Measurements from ENCODE around the gene CDIP1. TPM values are rescaled to one million over a fixed set of nuclear protein-coding genes. Genes with fewer than 3 reads are reported as not detected.

Gene CDIP1
- total RNA-seq, 1 experiment from 2014 or later, result 8.5 TPM

Other genes with a start within 250 kb of the CDIP1 start
- 3.2 and 5.7 TPM in 2 replicates for gene GLIS2, start 222.7 kb downstream of the CDIP1 start, total RNA-seq (2014; rRNA removed; shearing (Covaris generic))
- gene PAM16, start 187.5 kb downstream of the CDIP1 start, total RNA-seq (2014; rRNA removed; shearing (Covaris generic)), result 46.8 and 116 TPM in 2 replicates
- gene VASN, start 166.9 kb downstream of the CDIP1 start, total RNA-seq (2014; rRNA removed; shearing (Covaris generic)), result 87.4 and 100 TPM in 2 replicates
- 16.5 and 21.0 TPM in 2 replicates for gene CORO7, start 122.2 kb downstream of the CDIP1 start, total RNA-seq (2014; rRNA removed; shearing (Covaris generic))
- gene DNAJA3, start 112.9 kb downstream of the CDIP1 start, total RNA-seq (2014; rRNA removed; shearing (Covaris generic)), result 86.7 and 91.9 TPM in 2 replicates
- 158 and 176 TPM in 2 replicates for gene NMRAL1, start 64.1 kb downstream of the CDIP1 start, total RNA-seq (2014; rRNA removed; shearing (Covaris generic))
- 150 and 159 TPM in 2 replicates for gene HMOX2, start 62.4 kb downstream of the CDIP1 start, total RNA-seq (2014; rRNA removed; shearing (Covaris generic))
- gene C16orf96, start 17.6 kb upstream of the CDIP1 start, total RNA-seq (2014; rRNA removed; shearing (Covaris generic)), result not detected in 2 replicates
- 6.0 and 7.9 TPM in 2 replicates for gene UBALD1, start 76.1 kb upstream of the CDIP1 start, total RNA-seq (2014; rRNA removed; shearing (Covaris generic))
- gene MGRN1, start 86.1 kb upstream of the CDIP1 start, total RNA-seq (2014; rRNA removed; shearing (Covaris generic)), result 28.0 and 28.2 TPM in 2 replicates
- 52.4 and 64.6 TPM in 2 replicates for gene NUDT16L1, start 154.8 kb upstream of the CDIP1 start, total RNA-seq (2014; rRNA removed; shearing (Covaris generic))
- gene ANKS3, start 195.5 kb upstream of the CDIP1 start, total RNA-seq (2014; rRNA removed; shearing (Covaris generic)), result 12.0 and 19.6 TPM in 2 replicates
- 1.7 and 5.2 TPM in 2 replicates for gene DNAAF8, start 195.8 kb upstream of the CDIP1 start, total RNA-seq (2014; rRNA removed; shearing (Covaris generic))
- 19.8 and 25.1 TPM in 2 replicates for gene ZNF500, start 228.4 kb upstream of the CDIP1 start, total RNA-seq (2014; rRNA removed; shearing (Covaris generic))
- gene SEPTIN12, start 249.6 kb upstream of the CDIP1 start, total RNA-seq (2014; rRNA removed; shearing (Covaris generic)), result not detected in 2 replicates